Body of pancreas (tissue), 4 donors: ENCODE results near the gene PPARA.

Experiments used
- CTCF ChIP-seq, 7 experiments: fragments of 450-650 bp in 4 of 7; fragments of 200-600 bp in 3 of 7; sonication (generic) in 3 of 7; IDR thresholded peaks; one replicate each; pipeline ENCODE4 v1.5.1; 2016 to 2019; ENCODE audit warnings: antibody characterized with exemption in 7 of 7
- POLR2A ChIP-seq, 3 donors: fragments of 450-650 bp; IDR thresholded peaks; one replicate each; pipeline ENCODE4 v1.6.1; 2016; ENCODE audit warnings: antibody characterized with exemption in 3 of 3, mild to moderate bottlenecking in 2 of 3

- TF ChIP-seq CTCF (IDR thresholded peaks at IDR 0.05) (no peak), POLR2A (IDR thresholded peaks at IDR 0.05) (no peak)
These were observed 6.7 kb upstream of the PPARA start for GRCh38 chr22:46143491-46144147.
